ENCODE measurements around the gene CELF4.

Gene CELF4

DNA sequence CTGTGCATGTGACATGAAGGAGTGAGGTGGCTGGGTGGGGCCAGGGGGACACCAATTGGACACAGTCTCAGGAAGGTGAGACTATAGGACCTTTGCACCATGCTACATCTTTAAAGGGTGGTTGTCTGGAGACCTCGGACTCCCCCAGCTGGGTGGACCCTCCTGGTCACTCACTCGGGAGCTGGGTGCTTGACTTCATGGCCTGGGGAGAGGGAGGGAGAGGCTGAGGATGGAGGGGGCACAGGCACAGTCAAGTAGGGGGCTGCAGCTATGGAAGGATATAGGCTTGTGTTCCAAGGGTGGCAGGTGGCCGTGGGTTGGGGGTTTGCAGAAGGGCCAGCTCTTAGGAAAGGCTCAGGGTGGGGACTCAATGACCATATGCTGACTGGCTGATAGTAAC lies 7.1 kb upstream of the CELF4 start:
- no peak for DNase-seq (ENCODE audit: low read depth)

DNA sequence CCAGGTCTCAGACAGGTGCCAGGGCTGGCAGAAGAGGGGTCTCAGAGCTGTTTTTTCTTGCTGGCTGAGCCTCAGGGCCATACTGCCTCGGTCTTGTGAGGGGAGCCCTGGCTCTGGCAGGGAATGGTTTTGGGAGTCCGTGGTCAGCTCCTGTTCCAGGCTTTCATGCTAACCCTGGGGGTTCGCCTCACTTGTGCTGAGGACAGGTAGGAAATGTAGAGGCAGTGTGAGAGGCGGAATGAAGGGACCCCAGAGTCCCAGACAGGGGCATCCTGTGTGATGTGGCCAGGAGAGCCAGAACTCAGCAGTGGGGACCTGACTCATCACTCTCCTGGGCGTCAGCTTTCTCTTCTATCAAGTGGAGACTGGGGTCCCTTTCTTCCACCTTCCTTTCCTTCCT lies 5.7 kb upstream of the CELF4 start:
- no peak for DNase-seq (ENCODE audit: low read depth)

DNA sequence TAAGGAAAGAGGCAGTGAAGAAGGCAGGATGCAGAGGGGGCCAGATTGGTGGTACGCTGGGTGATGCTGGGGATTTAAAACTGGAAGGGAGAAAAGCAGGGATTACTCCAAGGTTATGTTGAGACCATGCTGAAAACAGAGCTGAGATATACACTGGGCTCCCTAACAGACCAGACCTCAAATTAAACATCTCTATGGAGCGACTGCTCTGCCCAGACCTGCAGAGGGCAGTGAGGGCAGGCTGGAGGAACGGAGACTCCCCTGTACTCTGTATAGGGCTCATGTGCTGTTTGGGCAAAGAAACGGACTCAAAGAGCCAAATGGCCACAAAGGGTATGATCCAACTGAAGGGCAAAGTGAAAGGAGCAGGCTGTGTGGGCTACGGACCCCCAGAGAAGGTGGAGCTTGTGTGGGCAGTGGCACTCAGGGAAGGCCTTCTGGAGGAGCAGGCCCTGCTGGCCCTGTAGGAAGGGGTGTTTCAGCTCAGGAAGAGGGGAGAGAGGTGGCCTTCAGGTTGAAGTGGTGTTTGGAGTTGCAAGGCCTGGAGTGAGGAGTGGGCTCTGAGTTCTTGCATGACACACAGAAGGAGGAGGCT lies 4.8 kb upstream of the CELF4 start:
- no peak for DNase-seq (ENCODE audit: low read depth)

DNA sequence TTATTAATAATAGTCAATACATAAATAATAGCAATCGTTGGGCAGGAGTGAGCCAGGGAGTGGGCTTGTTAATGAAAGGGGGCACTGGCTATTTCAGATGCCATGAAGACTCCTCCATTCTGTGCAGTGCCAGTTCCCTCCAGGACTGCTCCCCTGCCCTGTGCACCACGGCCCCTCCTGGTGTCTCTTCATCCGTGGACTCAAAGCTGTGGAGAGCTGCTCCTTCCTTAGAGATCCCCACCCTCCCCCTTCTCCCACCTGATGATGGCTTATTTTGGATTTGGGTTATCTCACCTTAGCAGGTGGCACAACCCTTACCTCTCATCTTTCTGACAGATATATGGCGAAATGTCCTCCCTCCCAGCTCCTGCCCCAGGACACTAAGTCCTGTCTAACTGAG lies 3.1 kb upstream of the CELF4 start:
- no peak for DNase-seq (ENCODE audit: low read depth)

DNA sequence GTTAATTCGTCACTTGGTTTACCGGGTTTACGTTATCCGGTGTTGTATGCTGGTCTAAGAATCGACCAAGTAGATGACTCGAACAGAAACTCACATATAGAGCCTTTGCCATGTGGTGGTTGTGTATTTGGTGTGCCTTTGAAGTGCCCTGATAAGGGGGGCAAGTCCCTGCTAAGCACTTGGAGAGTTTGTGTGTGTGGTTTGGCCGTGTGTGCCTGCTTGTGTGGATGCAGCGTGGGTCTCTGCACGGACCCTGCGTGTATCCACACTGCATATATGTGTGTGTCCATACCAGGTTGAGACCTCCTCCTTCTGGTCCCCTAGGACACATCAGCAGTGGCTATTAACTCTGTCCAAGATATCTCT lies 2.4 kb upstream of the CELF4 start:
- no peak for DNase-seq (ENCODE audit: low read depth)

DNA sequence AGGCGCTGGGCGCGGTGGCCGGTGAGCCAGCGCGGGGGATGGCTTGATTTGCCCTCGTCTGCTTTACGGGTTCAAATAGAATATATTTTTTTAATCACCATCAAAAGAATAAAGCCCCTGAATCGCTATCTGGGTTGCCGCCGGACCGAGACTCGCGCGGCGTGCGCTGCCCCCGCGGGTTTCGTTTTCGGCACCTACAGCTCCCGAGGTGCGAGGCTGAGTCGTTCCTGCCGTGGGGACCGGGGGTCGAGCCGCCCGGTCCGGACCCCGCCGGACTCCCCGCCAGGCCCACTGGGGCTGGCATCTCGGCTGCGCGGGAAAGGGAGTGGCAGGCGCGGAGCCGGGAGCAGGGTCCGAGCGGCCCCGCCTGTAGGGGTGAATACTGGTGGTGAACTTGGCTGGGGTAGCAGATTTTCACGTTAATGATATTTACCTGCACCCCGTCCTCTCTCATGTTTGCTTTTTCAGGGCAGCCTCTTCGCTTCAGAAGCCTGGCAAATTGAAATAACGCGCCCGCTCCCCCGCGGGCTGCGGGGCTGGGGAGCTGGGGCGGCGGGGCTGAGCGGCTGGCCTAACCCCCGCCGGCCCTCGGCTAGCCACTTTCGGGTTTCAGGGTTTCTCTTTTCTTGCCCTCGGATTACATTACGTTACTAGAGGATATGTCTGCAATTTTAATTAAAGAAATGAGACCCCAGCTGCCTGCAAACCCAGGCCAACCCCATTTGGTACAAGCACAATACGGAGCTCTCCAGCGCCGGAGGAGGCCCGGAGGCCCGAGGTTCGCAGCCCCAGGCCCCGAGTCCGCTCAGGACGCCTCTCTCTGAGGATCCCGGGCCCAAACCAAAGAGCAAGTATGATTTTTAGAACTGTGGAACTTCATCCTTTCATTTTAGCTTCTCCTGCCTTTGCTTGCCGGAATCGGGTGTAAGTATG lies 1.7 kb upstream of the CELF4 start:
- DNase-seq (ENCODE audit: low read depth): no peak

DNA sequence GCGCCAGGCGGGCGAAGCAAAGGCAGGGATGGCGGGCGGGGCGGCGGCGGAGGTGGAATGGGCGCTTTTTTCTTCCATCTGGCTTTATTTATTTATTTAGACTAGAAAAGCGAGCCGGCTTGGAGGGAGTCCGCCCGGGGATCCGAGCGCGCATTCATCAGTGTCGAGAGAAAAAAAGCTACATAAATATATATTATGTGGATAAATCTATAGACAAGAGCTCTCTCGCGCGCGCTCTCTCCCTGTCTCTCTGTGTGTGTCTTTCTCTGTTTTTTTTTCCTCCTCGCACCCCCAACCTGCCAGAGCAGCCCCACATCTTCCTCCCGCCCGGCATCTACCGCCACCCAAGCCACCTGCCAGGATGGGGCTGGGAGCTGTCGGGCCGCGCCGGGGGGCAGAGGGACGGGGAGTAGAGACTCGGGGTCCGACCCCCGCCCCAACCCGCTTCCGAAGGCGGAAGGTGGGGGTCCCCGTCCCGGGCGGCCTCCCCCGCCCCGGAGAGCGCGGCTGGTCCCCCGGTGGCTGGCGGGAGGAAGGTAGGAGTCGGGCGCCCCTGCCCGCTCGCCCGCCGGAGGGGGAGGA lies 972 bp upstream of the CELF4 start:
- DNase-seq (ENCODE audit: low read depth): no peak

DNA sequence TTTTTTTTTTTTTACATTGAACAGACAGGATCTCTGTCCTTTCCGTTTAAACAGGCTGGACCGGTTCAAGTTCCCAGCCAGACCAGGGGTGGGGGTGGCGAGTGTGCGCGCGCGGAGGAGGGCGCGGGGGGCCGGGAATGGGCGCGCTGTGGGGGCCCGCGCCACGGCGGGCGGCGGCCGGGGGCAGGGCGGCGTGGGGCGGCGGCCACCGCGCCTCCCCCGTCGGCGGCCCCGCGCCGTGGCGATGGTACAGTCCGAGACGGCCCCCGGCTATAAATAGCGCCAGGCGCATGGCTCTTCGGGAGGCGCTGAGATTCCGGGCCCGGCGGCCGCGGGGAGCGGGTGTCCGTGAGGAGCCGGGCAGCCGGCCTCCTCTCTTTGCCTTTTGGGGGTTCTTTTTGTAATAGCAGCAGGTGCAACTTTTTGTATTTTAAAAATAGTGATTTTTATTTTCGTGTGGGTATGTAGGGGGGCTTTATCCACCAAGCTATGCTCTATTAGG lies 430 bp upstream of the CELF4 start:
- DNase-seq (ENCODE audit: low read depth): no peak

DNA sequence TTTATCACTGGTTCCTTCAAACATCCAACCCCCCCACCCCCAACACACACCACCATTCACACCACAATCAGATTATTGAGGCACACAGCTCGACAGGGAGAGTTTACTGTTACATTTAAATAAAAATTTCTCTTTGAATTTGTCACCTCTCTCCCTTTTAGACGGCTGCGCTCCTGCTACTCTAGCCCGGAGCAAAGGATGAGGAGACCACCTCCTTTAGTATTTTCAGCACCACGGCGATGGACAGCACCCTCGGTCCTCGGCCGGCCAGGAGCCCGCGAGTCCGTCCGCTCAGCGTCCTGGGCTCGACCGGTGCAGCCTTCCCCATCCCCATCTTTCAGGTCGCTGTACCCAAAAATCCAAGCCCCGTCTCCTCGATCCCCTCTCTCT lies 892 bp downstream of the CELF4 start:
- no peak for DNase-seq (ENCODE audit: low read depth)

DNA sequence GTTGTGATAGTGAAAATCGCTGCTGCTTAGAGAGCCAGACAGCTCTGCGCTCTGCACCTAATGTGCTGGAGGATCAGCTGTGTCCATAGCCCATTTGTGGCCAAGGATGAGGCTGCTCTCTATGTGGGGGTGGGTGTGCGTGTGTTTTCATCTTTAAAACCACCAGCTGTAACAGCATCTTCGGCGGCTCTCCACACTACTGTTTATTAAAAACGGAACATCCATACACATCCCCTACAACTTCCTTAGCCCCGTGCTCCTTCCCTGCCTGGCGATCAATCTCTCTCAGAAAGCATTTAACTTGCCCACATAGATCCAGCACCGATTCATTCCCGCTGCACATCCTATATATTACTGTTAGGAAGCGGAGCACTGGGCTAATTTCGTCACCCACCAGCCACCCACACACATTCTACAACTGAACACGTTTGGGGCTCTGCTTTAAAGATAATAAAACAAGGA lies 1.6 kb downstream of the CELF4 start:
- no peak for DNase-seq (ENCODE audit: low read depth)

DNA sequence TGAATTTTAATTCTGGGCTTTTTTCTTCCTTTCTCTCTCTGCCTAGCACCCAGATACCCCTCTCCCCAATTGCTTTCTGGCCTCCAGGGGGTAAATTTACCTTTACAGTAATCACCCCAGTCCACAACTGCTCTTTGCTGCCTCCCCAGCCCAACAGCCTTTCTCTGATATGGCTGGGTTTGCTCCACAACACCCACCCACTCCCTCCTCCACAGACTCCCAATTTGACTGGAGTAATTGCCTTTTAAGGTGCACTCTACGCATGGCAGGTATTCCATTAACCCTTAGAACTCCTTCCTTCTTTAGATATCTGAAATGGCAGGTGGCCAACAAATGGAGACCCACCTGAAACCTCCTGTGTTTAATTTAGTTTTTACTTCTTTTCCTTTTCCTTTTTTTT lies 3.6 kb downstream of the CELF4 start:
- DNase-seq (ENCODE audit: low read depth): no peak

DNA sequence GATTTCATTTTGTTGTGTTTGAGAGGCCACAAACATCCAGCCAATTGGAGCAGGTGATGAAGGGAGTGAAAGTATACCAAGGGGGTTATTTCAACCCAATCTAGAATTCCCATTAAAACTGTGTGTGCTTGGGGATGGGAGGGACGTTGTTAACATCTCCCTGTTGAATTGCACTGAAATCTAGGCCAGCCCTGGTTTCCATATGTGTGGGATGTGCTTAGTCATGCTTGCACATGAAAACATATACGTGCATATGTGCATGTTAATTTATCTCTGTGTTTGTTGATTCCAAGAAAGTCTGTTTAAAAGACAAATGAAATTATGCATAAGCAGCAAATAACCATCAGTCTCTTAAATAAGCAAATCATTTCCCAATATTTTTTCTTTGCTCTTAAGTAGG lies 5.6 kb downstream of the CELF4 start:
- DNase-seq (ENCODE audit: low read depth): no peak

DNA sequence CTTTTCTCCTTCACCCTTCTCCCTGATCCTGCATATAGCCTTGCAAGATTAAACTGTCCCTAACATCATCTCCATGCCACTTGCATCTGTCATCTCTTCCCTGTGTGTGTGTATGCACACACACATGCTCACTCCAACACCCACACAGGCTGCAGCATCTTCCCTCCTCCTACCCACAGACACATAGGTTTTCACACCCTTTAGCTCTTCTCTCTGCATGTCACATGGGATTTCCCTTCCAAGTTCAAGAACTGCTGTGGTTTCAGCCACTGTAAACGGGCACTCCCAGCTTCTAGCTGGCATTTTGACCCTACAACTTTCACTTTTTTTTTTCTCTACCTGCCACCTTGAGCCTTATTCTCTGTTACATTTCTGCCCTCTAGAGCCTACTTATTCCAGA lies 6.4 kb downstream of the CELF4 start:
- no peak for DNase-seq (ENCODE audit: low read depth)

DNA sequence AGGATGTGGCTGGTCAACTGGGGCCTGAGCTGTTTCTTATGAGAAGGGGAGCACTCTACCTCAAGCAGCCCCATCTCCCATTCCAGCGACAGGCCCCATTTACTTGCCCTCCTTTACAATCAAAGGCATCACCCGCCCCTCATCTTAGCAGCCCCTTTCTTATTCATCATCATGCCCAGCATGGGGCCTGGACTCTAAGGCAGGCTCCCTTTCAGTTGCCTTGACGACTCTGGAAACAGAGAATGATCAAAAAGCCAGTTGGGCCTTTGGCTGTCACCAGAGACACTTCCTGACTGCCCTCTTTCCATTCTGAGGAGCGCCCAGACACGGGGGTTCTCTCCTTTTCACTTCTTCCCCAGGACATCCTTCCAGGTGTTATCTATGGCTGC lies 11.2 kb downstream of the CELF4 start:
- no peak for DNase-seq (ENCODE audit: low read depth)

DNA sequence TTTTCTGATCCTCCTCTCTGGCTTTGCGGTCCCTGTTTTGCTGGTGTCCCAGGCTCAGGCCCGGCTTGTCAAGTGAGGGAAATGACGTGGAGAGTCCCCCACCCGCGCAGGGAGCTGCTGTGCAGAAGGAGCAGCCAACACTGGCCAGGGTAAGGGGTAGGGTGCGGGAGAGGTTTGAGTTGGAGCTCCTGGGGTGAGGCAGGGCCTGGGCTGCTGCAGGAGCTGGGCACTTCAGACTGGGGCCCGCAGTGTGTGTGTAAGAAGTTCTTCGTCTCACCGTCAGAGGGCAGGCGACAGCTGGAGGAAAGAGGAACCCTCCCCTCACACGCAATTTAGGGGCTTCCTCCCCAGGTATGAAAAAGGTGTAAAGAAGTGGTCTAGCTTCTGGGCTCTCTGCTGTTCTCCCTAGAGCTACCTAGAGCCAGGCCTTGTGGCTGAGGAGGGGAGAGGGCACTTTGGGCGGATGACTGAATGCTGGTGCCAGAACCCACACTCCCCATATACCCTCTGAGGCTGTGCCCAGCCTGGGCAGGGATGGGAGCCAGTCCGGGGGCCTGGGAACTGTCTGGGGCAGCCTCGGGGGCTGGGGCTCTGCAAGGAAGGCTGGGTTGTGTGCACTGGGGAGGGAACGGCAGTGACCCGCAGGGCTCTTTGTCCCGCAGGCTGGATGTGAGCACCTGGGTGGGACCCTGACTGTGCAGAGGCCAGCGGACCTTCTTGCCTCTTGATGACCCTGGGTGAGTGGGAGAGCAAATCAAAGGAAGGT lies 11.8 kb downstream of the CELF4 start:
- no peak for DNase-seq (ENCODE audit: low read depth)

DNA sequence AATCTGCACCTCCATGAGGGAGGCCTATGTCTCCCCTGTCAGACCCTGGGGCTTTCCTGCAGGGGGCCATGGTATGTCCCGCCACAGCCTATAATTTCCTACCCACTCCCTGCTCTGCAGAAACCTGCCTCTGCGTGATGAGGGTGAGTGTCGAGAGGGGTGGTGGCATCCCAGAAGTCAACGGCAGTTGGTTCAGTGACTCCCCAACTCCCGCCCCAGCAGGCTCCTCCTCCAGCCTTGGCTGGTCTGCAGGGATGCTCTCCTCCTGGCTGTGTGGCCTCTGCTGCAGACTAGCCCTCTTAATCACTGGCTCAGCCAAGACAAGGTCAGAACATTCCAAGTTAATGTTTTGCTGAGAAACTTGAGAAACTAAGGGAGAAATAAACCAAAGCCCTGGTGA lies 13.3 kb downstream of the CELF4 start:
- DNase-seq (ENCODE audit: low read depth): no peak

DNA sequence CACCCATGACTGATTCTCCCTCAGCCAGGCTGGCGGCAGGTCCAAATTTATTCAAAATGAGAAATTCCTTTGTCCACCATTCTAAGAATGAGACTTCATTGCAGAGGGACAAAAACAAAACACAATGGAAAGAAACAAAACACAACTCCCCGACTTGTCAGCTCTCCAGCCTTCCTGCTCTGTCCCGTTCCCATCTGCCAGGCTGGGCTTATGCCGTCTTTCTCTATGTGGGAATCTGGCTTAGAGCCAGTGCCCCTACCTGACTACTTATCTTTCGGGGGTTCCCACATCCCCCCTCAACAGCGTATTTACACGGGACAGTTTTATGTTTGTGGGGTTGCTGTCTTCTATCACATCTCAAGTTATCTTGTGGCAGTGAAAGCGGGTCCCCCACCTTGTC lies 13.8 kb downstream of the CELF4 start:
- no peak for DNase-seq (ENCODE audit: low read depth)

DNA sequence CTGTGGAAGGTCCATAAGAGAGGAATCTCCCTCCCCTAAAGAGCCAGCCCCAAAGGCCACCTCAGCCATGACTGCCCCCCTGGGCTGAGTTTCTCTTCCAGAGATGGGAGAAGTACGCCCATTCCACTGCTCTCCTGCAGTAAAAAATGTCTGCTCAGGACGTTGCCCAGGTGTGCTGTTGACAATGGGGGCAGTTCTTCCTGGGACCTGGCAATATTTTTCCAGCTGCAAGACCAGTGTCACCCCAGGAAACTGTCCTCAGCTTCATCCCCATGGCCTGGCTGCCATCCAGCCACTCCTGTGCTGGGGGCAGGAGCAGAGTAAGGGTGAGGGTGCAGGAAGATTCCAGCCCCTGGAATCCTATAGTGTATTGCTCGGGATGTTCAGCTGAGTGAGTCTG lies 14.3 kb downstream of the CELF4 start:
- no peak for DNase-seq (ENCODE audit: low read depth)

DNA sequence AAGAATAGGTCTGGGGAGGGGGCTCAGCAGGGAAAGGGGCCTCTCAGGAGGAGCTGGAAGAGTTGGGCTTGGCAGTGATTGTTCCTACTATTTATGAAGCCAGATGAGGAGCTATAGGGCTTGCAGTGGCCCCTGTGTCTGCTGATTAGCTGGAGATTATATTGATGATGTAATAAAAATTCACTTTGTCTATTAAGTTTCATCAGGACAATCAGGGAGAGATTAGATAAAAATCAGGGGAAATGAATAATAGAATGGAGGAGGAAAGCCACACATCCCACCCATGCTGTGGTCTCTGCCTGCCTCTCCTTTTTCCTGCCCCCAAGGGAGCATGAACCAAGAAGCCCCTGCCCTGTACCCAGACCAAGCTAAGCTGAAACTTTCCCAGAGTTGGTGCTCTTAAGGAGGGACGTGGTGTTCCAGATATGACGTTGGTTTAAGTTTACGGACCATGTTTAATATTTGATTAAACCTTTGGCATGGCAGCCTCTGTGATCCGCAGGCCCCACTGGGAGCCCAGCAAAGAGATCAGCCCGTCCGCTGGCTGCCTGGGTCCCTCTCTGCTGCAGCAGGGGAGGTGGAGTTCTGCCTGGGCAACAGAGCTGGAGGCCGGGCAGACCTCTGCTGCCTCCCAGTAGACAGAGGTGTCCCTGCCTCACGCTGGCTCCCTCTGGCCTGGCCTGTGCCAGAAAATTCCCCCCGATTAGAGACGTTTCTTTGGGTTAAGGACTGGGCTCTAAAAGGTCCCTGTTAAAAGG lies 15.3 kb downstream of the CELF4 start:
- DNase-seq (ENCODE audit: low read depth): no peak

DNA sequence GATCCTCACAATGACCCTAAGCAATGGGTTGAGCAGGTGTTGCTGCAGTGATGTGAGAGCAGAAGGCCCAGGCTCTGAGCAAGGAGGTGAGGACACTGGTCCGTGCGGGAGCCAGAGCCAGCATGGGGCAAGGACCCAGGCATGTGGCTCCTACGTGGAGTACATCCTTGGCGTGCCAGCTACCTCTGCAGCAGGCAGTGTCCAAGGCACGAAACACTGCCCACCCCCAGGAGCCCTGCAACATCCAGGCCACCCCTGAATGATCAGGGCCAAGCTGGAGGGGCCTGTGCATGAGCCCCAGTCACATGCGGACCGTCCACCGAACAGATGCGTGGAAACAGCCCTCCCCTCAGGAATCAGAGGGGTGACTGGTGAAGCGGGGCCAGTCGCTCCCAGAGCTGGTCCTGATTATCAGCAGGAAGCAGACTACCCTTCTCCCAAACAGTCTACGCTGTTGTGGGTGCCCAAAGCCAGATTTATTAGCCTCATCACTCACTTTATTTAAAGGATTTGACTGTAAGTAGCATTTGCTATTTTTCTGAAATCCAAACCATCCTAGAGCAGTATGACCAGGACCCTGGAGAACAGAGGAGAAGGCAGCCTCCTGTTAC lies 16.8 kb downstream of the CELF4 start:
- no peak for DNase-seq (ENCODE audit: low read depth)

DNA sequence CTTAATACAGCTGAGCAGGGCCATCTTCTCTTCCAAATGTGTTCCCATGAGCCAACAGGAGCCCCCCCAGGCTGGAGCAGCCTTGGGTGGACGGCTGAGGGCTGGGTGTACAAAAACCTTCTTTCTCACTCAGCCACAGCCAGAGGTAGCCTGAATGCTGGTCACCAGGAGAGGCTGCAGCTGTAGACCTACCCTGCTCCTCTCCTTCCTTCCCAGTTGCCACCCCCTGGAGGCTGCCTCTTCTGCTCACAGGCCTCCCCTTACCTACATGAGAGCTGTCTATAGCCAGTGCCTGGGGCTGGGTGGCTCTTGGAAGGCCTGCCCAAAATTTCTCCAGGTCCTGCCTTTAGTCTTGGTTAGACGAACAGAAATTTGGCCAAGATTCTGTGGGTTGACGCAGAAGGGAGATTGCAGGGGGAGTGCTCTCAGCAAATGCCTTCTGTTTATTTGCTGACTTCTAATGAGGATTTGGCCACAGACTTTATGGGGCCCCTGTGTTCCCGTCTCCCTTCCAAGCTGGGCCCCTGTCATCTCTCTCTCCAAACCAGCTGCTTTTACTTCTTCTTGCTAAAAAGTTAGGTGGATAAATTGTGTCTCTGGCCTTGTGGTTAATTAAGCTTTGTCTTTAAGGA lies 18.3 kb downstream of the CELF4 start:
- DNase-seq (ENCODE audit: low read depth): no peak
